Neural progenitor cell (in vitro differentiated cells): ENCODE data around the gene SHISAL2A.

ENCODE experiments used
- EZH2 ChIP-seq: fragments of 200-600 bp; sonication (generic); IDR thresholded peaks from 2 replicates; pipeline ENCODE4 v1.6.1; 2017; ENCODE audit warnings: antibody characterized with exemption, mild to moderate bottlenecking, moderate library complexity
- EZH2phosphoT487 ChIP-seq: fragments of 200-600 bp; sonication (generic); IDR thresholded peaks from 2 replicates; pipeline ENCODE4 v1.6.1; 2017; ENCODE audit warnings: antibody characterized with exemption
- TF ChIP-seq, protein P1 (sequence below): fragments of 200-600 bp; sonication (generic); IDR thresholded peaks from 2 replicates; pipeline ENCODE4 v1.5.1; 2017; ENCODE audit warnings: antibody characterized with exemption, mild to moderate bottlenecking

DNA sequence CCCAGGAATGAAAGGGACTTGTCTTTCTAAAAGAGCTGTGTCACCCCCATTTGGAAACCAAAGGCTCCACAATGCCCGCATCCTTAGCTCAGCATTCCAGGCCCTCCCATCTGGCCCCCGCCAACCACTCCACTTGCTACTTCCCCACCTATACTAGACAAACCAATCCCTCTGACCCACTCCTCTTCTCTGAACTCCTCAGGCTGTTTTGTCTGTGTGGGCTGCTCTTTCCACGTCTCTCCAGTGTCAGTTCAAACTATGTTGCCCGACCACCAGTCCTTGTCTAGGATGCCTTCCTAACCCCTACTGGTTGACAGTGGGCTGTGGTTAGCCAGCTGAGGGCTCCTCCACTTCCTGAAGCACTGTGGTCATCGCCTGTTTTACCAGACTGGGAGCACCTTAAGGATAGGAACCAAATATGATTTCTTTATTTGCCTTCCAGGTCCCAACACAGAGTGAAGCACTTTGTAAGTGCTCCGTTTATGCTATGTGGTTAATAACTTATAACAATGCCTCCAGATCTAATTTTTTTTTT, 73.2 kb downstream of the SHISAL2A start:
- TF ChIP-seq, protein P1, sequence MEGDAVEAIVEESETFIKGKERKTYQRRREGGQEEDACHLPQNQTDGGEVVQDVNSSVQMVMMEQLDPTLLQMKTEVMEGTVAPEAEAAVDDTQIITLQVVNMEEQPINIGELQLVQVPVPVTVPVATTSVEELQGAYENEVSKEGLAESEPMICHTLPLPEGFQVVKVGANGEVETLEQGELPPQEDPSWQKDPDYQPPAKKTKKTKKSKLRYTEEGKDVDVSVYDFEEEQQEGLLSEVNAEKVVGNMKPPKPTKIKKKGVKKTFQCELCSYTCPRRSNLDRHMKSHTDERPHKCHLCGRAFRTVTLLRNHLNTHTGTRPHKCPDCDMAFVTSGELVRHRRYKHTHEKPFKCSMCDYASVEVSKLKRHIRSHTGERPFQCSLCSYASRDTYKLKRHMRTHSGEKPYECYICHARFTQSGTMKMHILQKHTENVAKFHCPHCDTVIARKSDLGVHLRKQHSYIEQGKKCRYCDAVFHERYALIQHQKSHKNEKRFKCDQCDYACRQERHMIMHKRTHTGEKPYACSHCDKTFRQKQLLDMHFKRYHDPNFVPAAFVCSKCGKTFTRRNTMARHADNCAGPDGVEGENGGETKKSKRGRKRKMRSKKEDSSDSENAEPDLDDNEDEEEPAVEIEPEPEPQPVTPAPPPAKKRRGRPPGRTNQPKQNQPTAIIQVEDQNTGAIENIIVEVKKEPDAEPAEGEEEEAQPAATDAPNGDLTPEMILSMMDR = no peak
- no peak for TF ChIP-seq EZH2
- TF ChIP-seq EZH2phosphoT487 = no peak
